Spinal cord (tissue), 10 donors: ENCODE measurements around the gene PTGES2. TPM values are rescaled to one million over a fixed set of nuclear protein-coding genes. Genes with fewer than 3 reads are reported as not detected.

Experiments used
- DNase-seq, 6 donors: peaks; one replicate each; pipeline versions ENCODE4 v3.0.0 to v3.0.0-alpha.2; 2013 to 2015; ENCODE audit warnings: low spot score in 6 of 6, low read depth in 4 of 6
- H3K27ac ChIP-seq: one replicate; pipeline ENCODE4 v1.5.1; 2013; ENCODE audit warnings: low read depth, low read length, control low read depth
- H3K27me3 ChIP-seq: one replicate; pipeline ENCODE4 v1.6.1; 2013; ENCODE audit warnings: low read length; ENCODE audit not compliant: control insufficient read depth, insufficient read depth
- H3K36me3 ChIP-seq: one replicate; pipeline ENCODE4 v1.6.1; 2013; ENCODE audit warnings: low read length; ENCODE audit not compliant: control insufficient read depth, insufficient read depth
- H3K4me1 ChIP-seq: one replicate; pipeline ENCODE4 v1.6.1; 2013; ENCODE audit warnings: low read length; ENCODE audit not compliant: control insufficient read depth, insufficient read depth
- H3K4me3 ChIP-seq: one replicate; pipeline ENCODE4 v1.5.1; 2013; ENCODE audit warnings: low read depth, low read length, control low read depth
- H3K9me3 ChIP-seq: one replicate; pipeline ENCODE4 v1.6.1; 2013; ENCODE audit warnings: low read length; ENCODE audit not compliant: control insufficient read depth, insufficient read depth
- WGBS: methylation state at CpG from one replicate; pipeline ENCODE4 v1.1.5; 2013; ENCODE audit warnings: missing lambda C conversion rate; ENCODE audit not compliant: insufficient coverage; 5-methylcytosine and 5-hydroxymethylcytosine counted together
- polyA plus RNA-seq, 2 donors: library from polyadenylated mRNA; unstranded; fragments of 120-200 nt; gene quantifications; one replicate each; pipeline ENCODE4 v1.2.1, GENCODE V29; 2013; ENCODE audit not compliant: insufficient read length in 2 of 2
- total RNA-seq, 2 donors: library from RNA; depleted of rRNA in 1 of 2; stranded (reverse); fragments of 120-200 nt in 1 of 2; fragments of >200 nt in 1 of 2; gene quantifications; one replicate each; pipeline versions ENCODE4 v1.2.3 to v1.2.4, GENCODE V29; 2013 to 2014
- donor health status: healthy.

PTGES2 gene
- total and polyA plus RNA-seq, 4 donors: 39.1 to 88.9 (median 62.9) TPM

DNA sequence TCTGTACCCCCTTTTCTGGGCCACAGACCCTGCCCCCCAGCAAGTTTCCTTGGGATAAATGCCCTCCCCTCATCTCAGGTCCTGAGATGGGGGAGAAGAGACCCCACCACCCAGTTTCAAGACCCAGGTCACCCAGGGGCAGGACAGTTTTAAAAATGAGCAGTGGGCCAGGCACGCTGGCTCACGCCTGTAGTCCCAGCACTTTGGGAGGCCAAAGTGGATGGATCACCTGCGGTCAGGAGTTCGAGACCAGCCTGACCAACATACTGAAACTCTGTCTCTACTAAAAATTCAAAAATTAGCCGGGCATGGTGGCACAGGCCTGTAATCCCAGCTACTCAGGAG lies 6.1 kb downstream of the PTGES2 start:
- WGBS: 98% methylated on average over 5 of the region's 5 CpGs
- Histone ChIP-seq H3K27ac (no peak overlapping the region), H3K4me1 (peaks cover 27% of the 10 kb centered on the region), H3K4me3 (no peak overlapping the region), H3K9me3 (no peaks in the 10 kb centered on the region), H3K27me3 (no peaks in the 10 kb centered on the region), H3K36me3 (peaks cover 73% of the 10 kb centered on the region)
- no peak for DNase-seq

DNA sequence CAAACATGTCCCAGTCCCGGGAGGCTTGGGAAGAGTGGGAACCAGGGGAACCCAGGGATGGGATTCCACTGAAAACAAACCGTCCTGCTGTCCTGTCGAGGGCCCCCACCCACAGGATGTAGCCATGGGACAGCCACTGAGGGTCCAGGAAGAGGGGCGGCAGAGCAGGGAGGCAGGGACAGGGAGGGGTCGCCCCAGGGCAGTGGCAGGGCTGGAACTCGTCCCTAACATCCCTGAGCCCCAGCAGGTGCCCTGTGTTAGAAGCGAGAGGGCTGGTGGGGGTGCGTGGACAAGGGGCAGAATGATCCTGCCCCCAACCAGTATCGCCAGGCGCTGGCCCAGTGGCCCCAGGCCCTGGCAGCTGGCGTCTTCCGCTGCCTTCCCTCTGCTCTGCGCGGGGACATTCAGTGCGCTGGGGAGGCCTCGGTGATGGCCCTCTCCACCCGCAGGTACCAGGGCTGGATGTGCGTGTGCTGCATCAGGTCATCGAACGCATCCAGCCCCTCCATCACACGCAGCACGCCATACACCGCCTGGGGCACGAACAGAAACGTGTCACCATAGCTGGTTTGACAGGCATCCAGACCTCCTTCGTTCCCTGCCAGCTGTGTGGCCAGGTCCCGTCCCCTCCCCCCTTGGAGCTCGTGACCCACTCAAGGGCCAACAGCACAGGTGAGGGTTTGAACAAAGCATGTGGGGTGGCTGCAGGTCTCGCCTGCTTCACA lies 6.6 kb downstream of the PTGES2 start:
- no peak overlapping the region for H3K4me3 ChIP-seq
- no peaks in the 10 kb centered on the region for H3K27me3 ChIP-seq
- no peak overlapping the region for H3K27ac ChIP-seq
- H3K9me3 ChIP-seq: no peaks in the 10 kb centered on the region
- peaks cover 22% of the 10 kb centered on the region for H3K4me1 ChIP-seq
- DNase-seq: no peak
- WGBS: 82% methylated on average over 27 of the region's 29 CpGs
- peaks cover 71% of the 10 kb centered on the region for H3K36me3 ChIP-seq

DNA sequence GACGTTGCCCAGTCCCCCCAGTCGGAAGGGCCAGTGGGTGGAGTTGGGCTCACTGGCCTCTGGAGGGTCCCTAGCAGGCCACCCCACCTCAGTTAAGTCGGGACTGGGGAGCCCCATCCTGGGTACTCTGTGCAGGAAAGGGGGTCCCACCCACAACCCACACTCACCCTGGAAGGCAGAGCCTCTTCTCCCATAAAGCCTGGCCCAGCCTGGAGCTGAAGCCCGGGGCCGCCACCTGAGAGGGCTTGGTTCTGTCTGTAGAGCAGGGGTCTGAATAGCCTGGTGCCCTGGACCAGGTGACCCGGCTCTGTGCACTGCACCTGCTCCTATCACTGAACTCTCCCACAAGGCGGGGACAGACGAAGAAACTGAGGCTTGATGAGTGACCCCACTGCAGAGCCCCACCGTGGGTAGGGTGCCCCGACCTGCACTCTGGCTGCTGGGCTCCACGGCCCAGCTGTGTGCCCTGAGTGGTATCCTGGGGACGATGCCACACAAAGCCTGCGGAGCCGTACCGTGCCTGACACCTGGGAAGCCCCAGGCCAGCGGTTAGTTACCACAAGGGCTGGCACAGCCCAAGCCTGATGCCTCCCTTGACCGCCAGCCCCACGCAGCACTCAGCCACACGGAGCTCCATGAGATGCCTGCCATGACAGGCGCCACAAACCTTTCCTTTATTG lies 7.3 kb downstream of the PTGES2 start:
- peaks cover 71% of the 10 kb centered on the region for H3K36me3 ChIP-seq

DNA sequence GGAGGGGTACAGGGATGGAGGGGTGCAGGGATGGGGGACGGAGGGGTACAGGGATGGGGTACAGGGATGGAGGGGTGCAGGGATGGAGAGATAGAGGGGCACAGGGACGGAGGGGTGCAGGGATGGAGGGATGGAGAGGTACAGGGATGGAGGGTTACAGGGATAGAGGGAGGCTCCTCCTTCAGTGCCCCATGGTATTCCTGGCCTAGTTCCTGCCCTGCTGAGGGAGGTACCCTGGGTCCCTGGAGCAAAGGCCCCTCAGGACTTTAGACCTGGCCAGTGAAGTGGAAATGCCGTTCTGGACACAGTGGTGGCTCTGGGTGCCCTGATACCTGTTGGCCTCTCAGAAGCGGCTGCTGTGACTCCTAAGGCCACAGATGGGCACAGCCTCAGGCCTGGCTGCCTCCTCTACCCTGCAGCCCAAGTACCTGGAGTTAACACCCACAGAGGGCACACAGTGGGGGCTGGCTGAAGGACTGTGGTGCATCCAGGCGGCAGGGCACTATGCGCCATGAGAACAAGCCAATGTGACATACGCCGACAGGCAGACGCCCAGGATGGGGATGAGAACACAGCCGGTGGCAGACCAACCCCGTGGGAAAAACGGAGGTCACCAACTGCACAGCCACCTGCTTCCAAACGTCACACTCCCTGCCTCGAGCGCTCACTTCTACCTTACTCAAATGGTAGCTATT lies 8.4 kb downstream of the PTGES2 start:
- Histone ChIP-seq H3K27ac (no peak overlapping the region), H3K4me1 (peaks cover 12% of the 10 kb centered on the region), H3K27me3 (no peaks in the 10 kb centered on the region), H3K4me3 (no peak overlapping the region), H3K9me3 (no peaks in the 10 kb centered on the region), H3K36me3 (peaks cover 71% of the 10 kb centered on the region)
- WGBS: 80% methylated on average over 8 of the region's 15 CpGs
- DNase-seq: no peak

More for the DNA sequence above, 7.3 kb downstream of the PTGES2 start:
- no peaks in the 10 kb centered on the region for H3K9me3 ChIP-seq
- H3K27ac ChIP-seq: no peak overlapping the region
- H3K27me3 ChIP-seq: no peaks in the 10 kb centered on the region
- WGBS: 91% methylated on average over 18 of the region's 20 CpGs
- DNase-seq: no peak
- H3K4me1 ChIP-seq: peaks cover 15% of the 10 kb centered on the region
- H3K4me3 ChIP-seq: no peak overlapping the region

DNA sequence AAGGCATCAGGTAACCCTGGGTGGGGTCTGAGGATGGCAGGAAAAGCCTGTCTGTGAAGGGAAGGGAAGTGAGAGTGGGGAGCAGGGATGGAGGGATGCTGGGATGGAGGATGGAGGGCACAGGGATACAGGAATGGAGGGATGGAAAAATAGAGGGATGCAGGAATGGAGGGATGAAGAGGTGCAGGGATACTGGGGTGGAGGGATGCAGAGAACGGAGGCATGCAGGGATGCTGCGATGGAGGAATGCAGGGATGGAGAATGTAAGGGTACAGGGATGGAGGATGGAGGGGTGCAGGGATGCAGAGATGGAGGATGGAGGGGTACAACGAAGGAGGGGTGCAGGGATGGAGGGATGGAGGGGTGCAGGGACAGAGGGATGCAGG lies 9.1 kb downstream of the PTGES2 start:
- H3K27ac ChIP-seq: no peak overlapping the region
- 52% methylated on average over 3 of the region's 3 CpGs for WGBS
- no peaks in the 10 kb centered on the region for H3K27me3 ChIP-seq
- peaks cover 71% of the 10 kb centered on the region for H3K36me3 ChIP-seq
- H3K4me3 ChIP-seq: no peak overlapping the region
- H3K9me3 ChIP-seq: no peaks in the 10 kb centered on the region
- no peak for DNase-seq
- peaks cover 12% of the 10 kb centered on the region for H3K4me1 ChIP-seq

DNA sequence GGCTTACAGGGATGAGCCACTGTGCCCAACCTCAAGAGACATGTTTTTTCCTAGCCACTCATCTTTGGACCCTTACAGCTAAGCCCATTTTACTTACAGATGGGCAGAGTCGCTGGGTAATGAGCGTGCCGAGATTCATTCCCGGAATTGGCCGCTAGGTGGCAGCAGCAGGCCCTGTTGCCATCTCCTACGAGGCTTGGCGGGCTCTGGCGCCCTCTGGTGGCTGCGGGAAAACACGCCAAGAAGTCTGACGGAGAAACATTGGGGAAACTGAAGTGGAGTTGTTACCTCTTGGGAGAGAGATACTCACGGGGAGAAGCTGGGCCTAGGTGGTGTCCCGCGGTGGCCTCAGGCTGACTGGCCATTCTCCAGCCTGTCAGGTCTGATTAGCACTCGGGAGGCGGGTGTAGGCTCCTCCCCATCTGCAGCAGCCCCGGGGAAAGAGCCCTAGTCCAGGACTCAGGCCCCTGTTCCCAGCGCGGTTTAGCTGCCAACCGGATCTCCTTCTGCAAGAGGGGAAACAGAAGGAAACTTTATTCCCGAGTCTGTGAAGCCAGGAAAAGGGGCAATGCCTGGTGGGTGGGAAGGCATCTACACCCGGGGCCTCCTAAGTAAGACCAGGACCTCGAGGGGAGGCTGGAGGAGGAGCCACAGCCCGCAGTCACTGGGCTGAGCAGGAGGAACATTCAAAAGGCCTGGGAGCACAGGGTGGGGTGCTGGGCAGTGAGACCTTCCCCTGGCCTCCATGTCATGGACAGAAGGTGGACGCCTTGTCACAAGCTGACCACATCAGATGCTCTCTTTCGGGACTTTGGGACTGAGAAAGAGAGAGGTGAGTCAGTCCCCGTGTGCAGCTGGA lies 9.7 kb downstream of the PTGES2 start:
- H3K9me3 ChIP-seq: no peaks in the 10 kb centered on the region
- no peaks in the 10 kb centered on the region for H3K27me3 ChIP-seq
- H3K4me3 ChIP-seq: peak overlapping the region; percentile 7
- peaks cover 69% of the 10 kb centered on the region for H3K36me3 ChIP-seq
- 12% methylated on average over 27 of the region's 27 CpGs for WGBS
- peak; percentile 59 to 97 (median 89) for DNase-seq
- H3K27ac ChIP-seq: peak overlapping the region; percentile 40
- peaks cover 12% of the 10 kb centered on the region for H3K4me1 ChIP-seq

DNA sequence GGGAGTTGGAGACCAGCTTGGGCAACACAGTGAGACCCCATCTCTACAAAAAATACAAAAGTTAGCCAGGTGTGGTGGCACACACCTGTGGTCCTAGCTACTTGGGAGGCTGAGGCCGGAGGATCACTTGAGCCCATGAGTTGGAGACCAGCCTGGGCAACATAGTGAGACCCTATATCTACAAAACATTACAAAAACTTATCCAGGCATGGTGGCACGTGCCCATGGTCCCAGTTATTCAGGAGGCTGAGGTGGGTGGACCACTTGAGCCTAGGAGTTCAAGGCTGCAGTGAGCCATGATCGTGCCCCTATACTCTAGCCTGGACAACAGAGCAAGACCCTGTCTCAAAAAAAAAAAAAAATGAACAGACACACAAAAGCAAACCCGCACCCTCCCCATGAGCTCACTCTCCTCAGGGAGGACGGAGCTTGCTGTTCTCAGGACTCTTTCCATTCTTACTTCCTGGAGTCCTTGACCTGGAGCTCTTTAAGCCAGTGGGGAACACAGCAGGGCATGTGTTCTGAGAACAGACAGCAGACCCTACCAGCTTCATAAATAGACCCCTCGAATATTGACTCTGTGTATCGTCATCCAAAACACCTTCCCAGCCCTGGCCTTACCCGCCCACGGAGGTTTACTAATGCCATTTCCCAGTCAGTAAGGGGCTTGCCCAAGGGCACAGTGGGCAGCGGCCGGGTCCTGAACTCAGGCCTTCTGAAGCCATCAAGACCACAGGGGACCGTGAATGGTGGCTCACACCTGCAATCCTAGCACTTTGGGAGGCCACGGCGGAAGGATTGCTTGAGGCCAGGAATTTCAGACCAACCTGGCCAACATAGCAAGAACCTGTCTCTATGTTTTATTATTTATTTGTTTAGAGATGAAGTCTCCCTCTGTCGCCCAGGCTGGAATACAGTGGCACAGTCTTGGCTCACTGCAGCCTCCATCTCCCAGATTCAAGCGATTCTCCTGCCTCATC lies 11.1 kb downstream of the PTGES2 start:
- no peak overlapping the region for H3K27ac ChIP-seq
- 94% methylated on average over 12 of the region's 16 CpGs for WGBS
- no peak overlapping the region for H3K4me3 ChIP-seq
- H3K9me3 ChIP-seq: no peaks in the 10 kb centered on the region
- no peak for DNase-seq
- no peaks in the 10 kb centered on the region for H3K27me3 ChIP-seq
- H3K4me1 ChIP-seq: peaks cover 12% of the 10 kb centered on the region
- H3K36me3 ChIP-seq: peaks cover 56% of the 10 kb centered on the region

DNA sequence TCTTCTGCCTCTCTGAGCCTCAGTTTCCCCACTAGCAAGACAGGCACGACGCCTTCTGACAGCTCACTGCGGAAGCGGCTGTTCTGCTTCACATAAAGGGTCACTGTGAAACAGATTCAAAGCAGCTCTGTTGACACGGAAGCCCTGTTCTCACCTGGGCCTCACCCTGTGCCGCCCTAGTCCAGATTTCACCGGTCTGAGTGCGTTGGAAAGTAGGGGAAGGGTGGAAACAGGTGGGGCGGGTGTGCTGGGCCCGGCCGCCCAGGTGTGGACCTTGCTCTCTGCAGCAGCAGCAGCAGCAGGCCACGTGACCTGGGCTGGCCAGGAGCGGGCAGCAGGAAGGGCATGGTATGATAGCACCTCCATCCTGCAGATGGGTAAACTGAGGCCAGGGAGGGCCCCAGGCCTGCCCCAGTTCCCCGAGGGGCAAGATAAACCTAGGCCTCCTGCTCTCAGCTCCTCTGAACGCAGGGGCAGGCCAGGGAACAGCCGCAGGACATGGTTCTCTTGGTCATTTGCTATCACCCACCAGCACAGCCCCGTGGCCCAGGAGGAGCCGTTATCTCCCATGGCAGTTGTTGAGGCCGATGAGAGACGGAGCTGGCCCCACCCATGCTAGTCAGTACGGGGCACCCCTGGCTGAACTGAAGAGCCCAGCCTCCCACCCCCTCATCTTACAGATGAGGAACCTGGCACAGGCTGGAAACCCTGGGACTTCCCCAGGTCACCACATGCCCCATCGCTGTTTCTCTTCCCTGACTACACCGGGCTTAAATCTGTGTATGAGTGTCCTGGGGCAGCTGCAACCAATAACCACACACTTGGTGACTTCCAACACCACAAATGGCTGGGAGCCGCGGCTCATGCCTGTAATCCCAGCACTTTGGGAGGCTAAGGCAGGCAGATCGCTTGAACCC lies 12.1 kb downstream of the PTGES2 start:
- DNase-seq: no peak
- Histone ChIP-seq H3K27ac (no peak overlapping the region), H3K9me3 (no peaks in the 10 kb centered on the region), H3K27me3 (no peaks in the 10 kb centered on the region), H3K36me3 (peaks cover 47% of the 10 kb centered on the region), H3K4me3 (no peak overlapping the region), H3K4me1 (peaks cover 12% of the 10 kb centered on the region)
- WGBS: 93% methylated on average over 24 of the region's 26 CpGs
